Naive thymus-derived CD8-positive, alpha-beta T cell (primary cell): ENCODE data around the gene MARCHF11. TPM values are rescaled to one million over a fixed set of nuclear protein-coding genes. Genes with fewer than 3 reads are reported as not detected.

ENCODE experiments used
- ATAC-seq, 2 donors: fragments of 150-1000 bp; cut with Tn5 transposase in 1 of 2; sonication (Bioruptor Pico), chemical (Tn5 transposase) in 1 of 2; 1 replicate in 1 of 2; 2 replicates in 1 of 2; pipeline ENCODE4 v1.10.0; 2021; ENCODE audit warnings: mild to moderate bottlenecking in 2 of 2, moderate library complexity in 2 of 2
- POLR2A ChIA-PET: fragments of 350-600 bp; sonication (Branson Sonifier 250); formaldehyde crosslinking; loops from one replicate; lab custom pipeline; 2021; ENCODE audit warnings: antibody characterized with exemption; lab: Charles Lee
- DNase-seq, 10 donors: peaks; one replicate each; pipeline versions ENCODE4 v3.0.0 to v3.0.0-alpha.2; 2020 to 2022
- H3K27ac Mint-ChIP-seq, 10 donors: one replicate each; pipeline ENCODE4 v1.8.0; 2020 to 2022; ENCODE audit warnings: mild to moderate bottlenecking in 10 of 10, mixed read lengths in 10 of 10, moderate library complexity in 4 of 10, inconsistent platforms in 1 of 10
- H3K27me3 Mint-ChIP-seq, 5 donors: one replicate each; pipeline ENCODE4 v1.8.0; 2021 to 2022; ENCODE audit warnings: mixed read lengths in 5 of 5
- H3K36me3 Mint-ChIP-seq, 3 donors: one replicate each; pipeline ENCODE4 v1.8.0; 2020 to 2022; ENCODE audit warnings: mixed read lengths in 3 of 3, mild to moderate bottlenecking in 2 of 3, inconsistent platforms in 1 of 3
- H3K4me1 Mint-ChIP-seq, 4 donors: one replicate each; pipeline ENCODE4 v1.8.0; 2021 to 2022; ENCODE audit warnings: mixed read lengths in 4 of 4
- H3K4me3 Mint-ChIP-seq, 10 donors: one replicate each; pipeline ENCODE4 v1.8.0; 2020 to 2022; ENCODE audit warnings: mild to moderate bottlenecking in 10 of 10, mixed read lengths in 10 of 10, moderate library complexity in 6 of 10, inconsistent platforms in 1 of 10
- H3K9me3 Mint-ChIP-seq, 9 donors: one replicate each; pipeline ENCODE4 v1.8.0; 2020 to 2022; ENCODE audit warnings: mixed read lengths in 9 of 9, mild to moderate bottlenecking in 3 of 9, inconsistent platforms in 1 of 9, moderate library complexity in 1 of 9
- polyA plus RNA-seq, 3 donors: library from polyadenylated mRNA; unstranded; fragments of 300-500 nt; fragmentation: Illumina TruSeq; gene quantifications; one replicate each; pipeline ENCODE4 v1.2.3, GENCODE V29; 2021
- total RNA-seq, 8 experiments: library from RNA in 2 of 8; stranded (reverse) in 2 of 8; gene quantifications; one replicate each; pipeline ENCODE4 v1.2.3 and lab custom pipeline; 2021 to 2026

Gene MARCHF11
- total and polyA plus RNA-seq, 5 experiments from 2014 or later, result not detected

DNA sequence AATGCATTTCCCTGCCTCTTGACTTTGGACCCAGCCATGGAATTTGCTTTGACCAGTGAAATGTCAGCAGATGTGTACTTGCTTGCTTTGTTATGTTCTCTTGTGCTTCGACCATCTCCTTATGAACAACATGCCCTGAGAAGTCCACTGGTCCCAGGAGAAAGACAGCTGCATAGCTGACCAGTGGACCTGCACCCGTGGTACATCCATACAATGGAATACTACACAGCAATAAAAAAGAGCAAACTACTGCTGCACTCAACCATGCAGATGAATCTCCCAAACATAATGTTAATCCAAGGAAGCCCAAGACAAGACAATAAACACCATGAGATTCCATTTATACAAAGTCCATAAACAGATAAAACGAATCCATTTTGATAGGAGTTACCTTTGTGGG, 30.0 kb downstream of the MARCHF11 start:
- POLR2A ChIA-PET, result no interaction called here
- no peaks in the 10 kb centered on the region for H3K4me1 Mint-ChIP-seq
- ATAC-seq (no peak), DNase-seq (no peak)
- no peak overlapping the region for H3K4me3 Mint-ChIP-seq
- H3K9me3 Mint-ChIP-seq, result peaks cover 0 to 13% (median 0%) of the 10 kb centered on the region in 9 donors
- H3K27ac Mint-ChIP-seq, result no peak overlapping the region
- peaks cover 0 to 8% (median 0%) of the 10 kb centered on the region in 3 donors for H3K36me3 Mint-ChIP-seq
- H3K27me3 Mint-ChIP-seq, result peaks cover 2 to 13% (median 4%) of the 10 kb centered on the region in 5 donors

GRCh38 chr5:16147179-16147900, 32.3 kb downstream of the MARCHF11 start:
- no peak for ATAC-seq
- Mint-ChIP-seq H3K9me3 (peaks cover 0 to 18% (median under 1%) of the 10 kb centered on the region in 9 donors), H3K27me3 (peaks cover 0 to 14% (median 4%) of the 10 kb centered on the region in 5 donors), H3K4me3 (no peak overlapping the region), H3K4me1 (peaks cover 0 to 2% (median 0%) of the 10 kb centered on the region in 4 donors), H3K27ac (no peak overlapping the region), H3K36me3 (peaks cover 0 to 8% (median 0%) of the 10 kb centered on the region in 3 donors)
- POLR2A ChIA-PET, result no interaction called here
- no peak for DNase-seq

DNA sequence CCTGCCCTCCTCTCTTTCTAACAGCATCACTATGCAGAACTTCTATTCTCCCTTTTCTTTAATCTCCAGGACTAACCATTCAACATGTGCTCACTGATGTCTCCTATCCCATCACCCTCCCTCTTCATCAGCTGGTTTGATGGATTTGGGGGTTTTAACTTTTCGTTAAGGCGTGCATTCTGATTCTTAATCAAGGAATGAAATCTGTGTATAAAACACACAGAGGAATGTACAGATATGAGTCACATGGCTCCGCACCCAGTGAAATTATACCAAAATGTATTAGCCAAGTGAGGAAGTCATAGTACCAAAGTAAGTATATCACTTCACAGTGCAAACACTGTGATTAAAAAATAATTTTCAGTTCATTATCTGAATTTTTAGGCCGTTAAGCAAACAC, 35.2 kb downstream of the MARCHF11 start:
- DNase-seq (no peak), ATAC-seq (no peak)
- H3K9me3 Mint-ChIP-seq, result peaks cover 0 to 12% (median 3%) of the 10 kb centered on the region in 9 donors
- POLR2A ChIA-PET, result no interaction called here
- H3K27me3 Mint-ChIP-seq, result peaks cover 0 to 14% (median 3%) of the 10 kb centered on the region in 5 donors
- H3K4me3 Mint-ChIP-seq, result no peak overlapping the region
- no peak overlapping the region for H3K27ac Mint-ChIP-seq
- peaks cover 0 to 2% (median 0%) of the 10 kb centered on the region in 3 donors for H3K36me3 Mint-ChIP-seq
- peaks cover 0 to 2% (median 0%) of the 10 kb centered on the region in 4 donors for H3K4me1 Mint-ChIP-seq

- Mint-ChIP-seq H3K36me3 (no peaks in the 10 kb centered on the region), H3K27me3 (peaks cover 0 to 14% (median 3%) of the 10 kb centered on the region in 5 donors), H3K4me1 (peaks cover 0 to 2% (median 0%) of the 10 kb centered on the region in 4 donors), H3K4me3 (no peak overlapping the region), H3K27ac (no peak overlapping the region), H3K9me3 (peaks cover 0 to 18% (median 1%) of the 10 kb centered on the region in 9 donors)
- DNase-seq, result no peak
- no peak for ATAC-seq
- POLR2A ChIA-PET, result no interaction called here
Observed at GRCh38 chr5:16143361-16144049, 36.1 kb downstream of the MARCHF11 start.

DNA sequence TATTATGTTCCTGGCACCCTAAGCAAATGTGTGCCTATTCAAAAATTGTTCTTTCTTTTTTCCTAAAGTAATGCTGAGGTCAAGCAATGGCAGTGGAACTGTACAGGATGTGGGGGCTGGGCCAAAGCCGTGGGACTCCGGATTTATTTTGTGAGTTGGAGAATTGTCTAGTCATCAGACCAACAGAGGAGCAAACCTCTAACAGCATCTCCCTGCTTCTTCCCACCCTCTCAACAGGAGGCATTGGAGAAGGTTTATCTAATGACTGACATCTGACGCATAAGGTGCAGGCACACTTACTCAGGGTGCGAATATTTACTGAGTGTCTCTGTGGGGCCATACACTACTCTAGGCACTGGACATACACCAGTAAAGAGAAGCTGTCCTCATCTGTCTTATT, 38.6 kb downstream of the MARCHF11 start:
- Mint-ChIP-seq H3K9me3 (peaks cover 0 to 28% (median 6%) of the 10 kb centered on the region in 9 donors), H3K4me3 (no peak overlapping the region), H3K4me1 (peaks cover 0 to 2% (median 0%) of the 10 kb centered on the region in 4 donors), H3K27ac (no peak overlapping the region), H3K36me3 (peaks cover 0 to 6% (median 0%) of the 10 kb centered on the region in 3 donors), H3K27me3 (peaks cover 0 to 13% (median 3%) of the 10 kb centered on the region in 5 donors)
- POLR2A ChIA-PET, result no interaction called here
- DNase-seq (no peak), ATAC-seq (no peak)

DNA sequence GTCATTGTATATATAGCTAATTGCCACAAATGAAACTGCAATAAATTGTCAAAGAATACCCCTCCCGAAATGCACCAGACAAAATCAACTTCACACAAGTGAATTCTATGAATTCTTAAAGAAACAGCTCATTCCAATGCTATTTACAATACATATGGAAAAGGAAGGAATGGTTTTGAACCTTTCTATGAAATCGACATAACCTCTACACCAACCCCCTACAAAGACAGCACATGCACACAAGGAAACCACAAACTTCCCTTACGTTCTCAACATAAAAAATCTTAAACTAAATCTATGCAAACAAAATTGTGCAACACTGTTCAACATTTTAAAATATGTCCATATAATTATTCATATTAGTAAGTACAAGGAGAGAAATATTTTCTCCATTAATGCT, 39.2 kb downstream of the MARCHF11 start:
- Mint-ChIP-seq H3K27me3 (peaks cover 0 to 13% (median 3%) of the 10 kb centered on the region in 5 donors), H3K36me3 (peaks cover 0 to 6% (median 0%) of the 10 kb centered on the region in 3 donors), H3K4me3 (no peak overlapping the region), H3K4me1 (peaks cover 0 to 2% (median 0%) of the 10 kb centered on the region in 4 donors), H3K9me3 (peaks cover 0 to 28% (median 6%) of the 10 kb centered on the region in 9 donors), H3K27ac (no peak overlapping the region)
- DNase-seq, result no peak
- ATAC-seq, result no peak
- POLR2A ChIA-PET, result no interaction called here

GRCh38 chr5:16137177-16137576, 42.4 kb downstream of the MARCHF11 start:
- DNase-seq (no peak), ATAC-seq (no peak)
- Mint-ChIP-seq H3K4me1 (no peaks in the 10 kb centered on the region), H3K36me3 (peaks cover 0 to 6% (median 0%) of the 10 kb centered on the region in 3 donors), H3K4me3 (no peak overlapping the region), H3K27me3 (peaks cover 0 to 3% (median 0%) of the 10 kb centered on the region in 5 donors), H3K27ac (no peak overlapping the region), H3K9me3 (peaks cover 0 to 23% (median 10%) of the 10 kb centered on the region in 9 donors)
- POLR2A ChIA-PET, result no interaction called here

- ATAC-seq, result no peak
- H3K4me1 Mint-ChIP-seq, result no peaks in the 10 kb centered on the region
- no peak for DNase-seq
- H3K4me3 Mint-ChIP-seq, result no peak overlapping the region
- POLR2A ChIA-PET, result no interaction called here
- H3K27ac Mint-ChIP-seq, result no peak overlapping the region
- H3K9me3 Mint-ChIP-seq, result peaks cover 0 to 23% (median 8%) of the 10 kb centered on the region in 9 donors
- H3K27me3 Mint-ChIP-seq, result peaks cover 0 to 3% (median 0%) of the 10 kb centered on the region in 5 donors
- peaks cover 0 to 6% (median 0%) of the 10 kb centered on the region in 3 donors for H3K36me3 Mint-ChIP-seq
Observed at GRCh38 chr5:16135506-16135905, 44.1 kb downstream of the MARCHF11 start.

DNA sequence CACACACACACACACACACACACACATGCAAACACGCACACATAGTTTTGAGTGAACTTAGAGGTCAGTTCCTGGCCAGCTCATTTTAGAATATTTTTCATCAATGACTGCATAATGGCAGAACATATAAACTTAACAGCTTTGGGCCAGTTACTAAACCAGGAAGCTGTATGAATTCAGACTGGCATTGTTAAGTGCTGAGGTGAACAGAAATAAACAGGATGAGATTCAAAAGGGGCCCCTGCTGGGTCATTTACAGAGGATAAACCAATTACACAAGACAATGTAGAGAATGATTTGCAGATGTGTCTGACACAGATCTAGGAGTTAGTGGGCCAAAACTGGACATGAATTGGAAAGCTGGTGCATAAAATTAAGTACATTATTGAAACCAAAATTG, 44.6 kb downstream of the MARCHF11 start:
- POLR2A ChIA-PET, result no interaction called here

GRCh38 chr5:16134204-16134603, 45.4 kb downstream of the MARCHF11 start:
- no peak overlapping the region for H3K4me3 Mint-ChIP-seq

More for the DNA sequence above, 44.6 kb downstream of the MARCHF11 start:
- Mint-ChIP-seq H3K4me1 (no peaks in the 10 kb centered on the region), H3K4me3 (no peak overlapping the region), H3K27ac (no peak overlapping the region), H3K9me3 (peaks cover 0 to 23% (median 6%) of the 10 kb centered on the region in 9 donors), H3K36me3 (peaks cover 0 to 6% (median 0%) of the 10 kb centered on the region in 3 donors), H3K27me3 (peaks cover 0 to 3% (median 0%) of the 10 kb centered on the region in 5 donors)
- no peak for DNase-seq
- ATAC-seq, result no peak

DNA sequence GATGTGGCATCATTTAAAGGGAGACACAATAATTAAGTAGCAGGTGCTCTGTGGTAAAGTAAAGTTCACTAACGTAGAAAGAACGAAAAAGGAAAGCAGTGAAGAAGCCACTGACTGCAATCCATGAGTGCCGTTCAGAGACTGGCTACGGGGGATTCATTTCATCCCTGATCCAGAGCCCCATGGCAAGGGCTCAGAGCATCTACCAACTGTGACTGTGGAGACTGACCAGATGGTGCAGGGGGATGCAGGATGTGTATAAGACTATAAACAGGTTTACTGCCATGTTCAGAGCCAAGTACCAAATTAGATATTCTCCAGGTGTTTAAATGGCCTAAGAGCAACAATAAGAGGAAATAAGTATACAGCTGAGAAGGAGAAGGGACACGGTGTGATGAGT, 47.7 kb downstream of the MARCHF11 start:
- Mint-ChIP-seq H3K4me1 (no peaks in the 10 kb centered on the region), H3K4me3 (no peak overlapping the region), H3K27ac (no peak overlapping the region), H3K27me3 (peaks cover 0 to 3% (median 0%) of the 10 kb centered on the region in 5 donors), H3K36me3 (no peaks in the 10 kb centered on the region), H3K9me3 (peaks cover 0 to 7% (median 0%) of the 10 kb centered on the region in 9 donors)
- ATAC-seq (no peak), DNase-seq (no peak)
- POLR2A ChIA-PET, result no interaction called here

More at GRCh38 chr5:16134204-16134603, 45.4 kb downstream of the MARCHF11 start:
- POLR2A ChIA-PET, result no interaction called here
- Mint-ChIP-seq H3K9me3 (peaks cover 0 to 16% (median 6%) of the 10 kb centered on the region in 9 donors), H3K36me3 (peaks cover 0 to 6% (median 0%) of the 10 kb centered on the region in 3 donors), H3K4me1 (no peaks in the 10 kb centered on the region), H3K27me3 (peaks cover 0 to 3% (median 0%) of the 10 kb centered on the region in 5 donors), H3K27ac (no peak overlapping the region)
- DNase-seq, result no peak
- ATAC-seq, result no peak

DNA sequence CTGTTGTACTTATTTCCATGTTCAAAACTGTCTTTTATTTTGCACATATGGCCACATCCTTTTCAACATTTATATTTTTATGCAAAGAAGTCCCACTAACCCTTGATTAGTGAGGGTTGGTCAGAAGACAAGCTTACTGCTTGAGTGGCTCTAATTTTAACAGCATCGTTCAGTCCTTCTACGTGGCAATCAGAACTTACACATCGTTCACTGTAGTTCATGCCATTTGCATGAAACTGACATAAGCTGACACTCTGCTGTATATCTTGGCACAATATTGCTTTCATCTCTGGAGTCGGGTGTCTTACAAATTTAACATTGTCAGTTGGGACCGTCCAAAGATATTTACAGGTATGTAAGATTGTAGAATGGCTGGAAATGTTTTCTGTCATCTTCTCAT, 50.6 kb downstream of the MARCHF11 start:
- peaks cover 0 to 11% (median 0%) of the 10 kb centered on the region in 5 donors for H3K27me3 Mint-ChIP-seq
- H3K4me1 Mint-ChIP-seq, result no peaks in the 10 kb centered on the region
- no peak overlapping the region for H3K27ac Mint-ChIP-seq
- ATAC-seq, result no peak
- H3K36me3 Mint-ChIP-seq, result no peaks in the 10 kb centered on the region
- POLR2A ChIA-PET, result no interaction called here
- H3K9me3 Mint-ChIP-seq, result peaks cover 0 to 7% (median 0%) of the 10 kb centered on the region in 9 donors
- no peak overlapping the region for H3K4me3 Mint-ChIP-seq
- no peak for DNase-seq
